Heart right ventricle (tissue), 16 donors: ENCODE results near the gene RIN2. TPM values are rescaled to one million over a fixed set of nuclear protein-coding genes. Genes with fewer than 3 reads are reported as not detected.

Experiments used
- ATAC-seq, 8 donors: fragments of 200-7000 bp; cut with Tn5 transposase; one replicate each; pipeline ENCODE4 v1.9.1; 2020; ENCODE audit warnings: mild to moderate bottlenecking in 8 of 8, moderate library complexity in 8 of 8, moderate number of reproducible peaks in 1 of 8
- DNase-seq, 2 donors: peaks; one replicate each; pipeline ENCODE4 v3.0.0-alpha.2; 2020
- H3K27ac ChIP-seq, 10 donors: fragments of 200-600 bp; sonication (generic) in 2 of 10; one replicate each; pipeline versions ENCODE4 v1.5.0 to v1.8.0; 2020 to 2022; ENCODE audit warnings: mild to moderate bottlenecking in 3 of 10
- H3K27me3 ChIP-seq, 7 donors: fragments of 200-600 bp; one replicate each; pipeline ENCODE4 v1.8.0; 2021 to 2022; ENCODE audit warnings: mild to moderate bottlenecking in 2 of 7
- H3K36me3 ChIP-seq, 9 donors: fragments of 200-600 bp; sonication (generic) in 1 of 9; one replicate each; pipeline versions ENCODE4 v1.5.0 to v1.8.0; 2020 to 2022; ENCODE audit warnings: mild to moderate bottlenecking in 2 of 9
- H3K4me1 ChIP-seq, 9 donors: fragments of 200-600 bp; sonication (generic) in 1 of 9; one replicate each; pipeline versions ENCODE4 v1.5.0 to v1.8.0; 2020 to 2022; ENCODE audit warnings: mild to moderate bottlenecking in 4 of 9
- H3K4me3 ChIP-seq, 10 donors: fragments of 200-600 bp; sonication (generic) in 2 of 10; one replicate each; pipeline versions ENCODE4 v1.5.0 to v1.8.0; 2020 to 2022; ENCODE audit warnings: mild to moderate bottlenecking in 7 of 10, moderate library complexity in 2 of 10
- H3K9me3 ChIP-seq, 11 donors: fragments of 200-600 bp in 10 of 11; sonication (generic) in 2 of 11; one replicate each; pipeline versions ENCODE4 v1.5.0 to v1.8.0; 2013 to 2022; ENCODE audit warnings: mild to moderate bottlenecking in 2 of 11, control low read depth in 1 of 11, moderate library complexity in 1 of 11
- WGBS, 2 donors: extraction: QIAGEN DNeasy Blood & Tissue Kit; methylation state at CpG; one replicate each; pipeline ENCODE4 v1.1.7; 2013; ENCODE audit warnings: inconsistent platforms in 1 of 2; 5-methylcytosine and 5-hydroxymethylcytosine counted together
- intact Hi-C, 10 donors: fragments of 100-400 bp; cut with DNase I; formaldehyde crosslinking; loops; one replicate each; pipeline versions ENCODE4 v1.11.1 to v1.14.2; 2022
- polyA plus RNA-seq, 2 donors: library from polyadenylated mRNA; stranded (reverse); fragments of 200-250 nt; gene quantifications; one replicate each; pipeline ENCODE4 v1.2.3, GENCODE V29; 2013
- total RNA-seq, 10 donors: library from RNA; stranded (reverse); fragmentation: NEBNext Ultra II Directional in 3 of 10; extraction: Animal tissue kit (Norgen Biotek cat#: 25700) in 3 of 10; gene quantifications; one replicate each; pipeline versions ENCODE4 v1.2.1 to v1.2.4, GENCODE V29; 2021 to 2023
- TF ChIP-seq, protein P1 (sequence below), 9 donors: fragments of 200-600 bp; sonication (generic) in 2 of 9; IDR thresholded peaks; one replicate each; pipeline versions ENCODE4 v1.5.0 to v1.8.0; 2021 to 2022; ENCODE audit warnings: antibody characterized with exemption in 9 of 9, mild to moderate bottlenecking in 5 of 9, moderate library complexity in 1 of 9
- donor health status: Arrhythmogenic right ventricular cardiomyopathy.
- donor health status: ischemic (EF 13 %, LVEDD 7.1; RV severe dilation, severe dysfunction).
- donor health status: healthy with polysubstance abuse.
- donor health status: DM: no; HTN: yes; CAD: no.
- donor health status: DM: no; HTN: no; CAD: no.
- donor health status: ischemic (EF 25% LVEDD 6.9; RV normal size, moderate dysfunction).
- donor health status: ischemic (EF 25% LVEDD 5.7; RV mildly dilated, moderate dysfunction).
- donor health status: healthy.
- donor health status: DM: yes; HTN: yes; CAD: no.
- donor health status: Ischemic cardiomyopathy.
- donor health status: ischemic (EF 35%, LVEDD 5.7; RV mildly dilated, moderate dysfunction).
- donor health status: nonischemic (EF 11% LVEDD 7.7; RV severe dilation, severe dysfunction).
- donor health status: DM: yes; HTN: yes; CAD: no.
- donor health status: PGD.
- donor health status: ischemic (EF 29% LVEDD 5.4; RV normal size, mild dysfunction).
- donor health status: nonischemic (EF 23%, LVEDD 6.1; RV moderate dilation, normal function).

Gene RIN2
- total and polyA plus RNA-seq, 12 donors, result 9.0 to 66.2 (median 60.5) TPM

DNA sequence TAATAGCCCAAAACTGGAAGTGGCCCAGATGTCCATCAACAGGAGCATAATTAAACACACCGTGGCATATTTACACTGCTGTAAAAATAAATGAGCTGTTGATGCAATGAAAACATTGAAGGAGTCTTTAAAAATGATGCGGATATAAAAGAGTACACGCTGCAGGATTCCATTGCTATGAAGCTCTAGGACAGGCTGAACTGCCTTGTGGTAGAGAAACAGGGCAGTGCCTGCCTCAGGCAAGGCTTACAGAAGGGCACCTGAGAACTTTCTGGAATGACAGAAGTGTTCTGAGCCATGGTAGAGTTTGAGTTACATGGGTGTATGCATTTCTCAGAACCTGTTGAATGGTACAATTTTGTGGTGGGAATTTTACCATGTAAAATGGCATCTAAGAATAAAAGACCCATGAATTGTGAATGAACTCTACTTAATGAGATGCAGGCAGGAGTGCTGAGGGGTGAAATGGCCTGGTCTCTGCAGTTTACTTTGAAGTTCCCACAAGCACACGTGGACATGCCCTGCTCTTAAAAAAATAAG lies 45.3 kb upstream of the RIN2 start:
- no peak for ATAC-seq
- no peaks in the 10 kb centered on the region for H3K27me3 ChIP-seq
- H3K36me3 ChIP-seq, result no peaks in the 10 kb centered on the region
- H3K27ac ChIP-seq, result no peak overlapping the region
- intact Hi-C loops, result no loop called here
- H3K9me3 ChIP-seq, result peaks cover 0 to 13% (median 0%) of the 10 kb centered on the region in 11 donors
- peaks cover 0 to 7% (median 0%) of the 10 kb centered on the region in 9 donors for H3K4me1 ChIP-seq
- TF ChIP-seq, protein P1, sequence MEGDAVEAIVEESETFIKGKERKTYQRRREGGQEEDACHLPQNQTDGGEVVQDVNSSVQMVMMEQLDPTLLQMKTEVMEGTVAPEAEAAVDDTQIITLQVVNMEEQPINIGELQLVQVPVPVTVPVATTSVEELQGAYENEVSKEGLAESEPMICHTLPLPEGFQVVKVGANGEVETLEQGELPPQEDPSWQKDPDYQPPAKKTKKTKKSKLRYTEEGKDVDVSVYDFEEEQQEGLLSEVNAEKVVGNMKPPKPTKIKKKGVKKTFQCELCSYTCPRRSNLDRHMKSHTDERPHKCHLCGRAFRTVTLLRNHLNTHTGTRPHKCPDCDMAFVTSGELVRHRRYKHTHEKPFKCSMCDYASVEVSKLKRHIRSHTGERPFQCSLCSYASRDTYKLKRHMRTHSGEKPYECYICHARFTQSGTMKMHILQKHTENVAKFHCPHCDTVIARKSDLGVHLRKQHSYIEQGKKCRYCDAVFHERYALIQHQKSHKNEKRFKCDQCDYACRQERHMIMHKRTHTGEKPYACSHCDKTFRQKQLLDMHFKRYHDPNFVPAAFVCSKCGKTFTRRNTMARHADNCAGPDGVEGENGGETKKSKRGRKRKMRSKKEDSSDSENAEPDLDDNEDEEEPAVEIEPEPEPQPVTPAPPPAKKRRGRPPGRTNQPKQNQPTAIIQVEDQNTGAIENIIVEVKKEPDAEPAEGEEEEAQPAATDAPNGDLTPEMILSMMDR (IDR thresholded peaks at IDR 0.05), result no peak
- DNase-seq, result no peak
- 73 to 74% methylated on average over 4 of the region's 4 CpGs for WGBS, 2 donors
- no peak overlapping the region for H3K4me3 ChIP-seq

DNA sequence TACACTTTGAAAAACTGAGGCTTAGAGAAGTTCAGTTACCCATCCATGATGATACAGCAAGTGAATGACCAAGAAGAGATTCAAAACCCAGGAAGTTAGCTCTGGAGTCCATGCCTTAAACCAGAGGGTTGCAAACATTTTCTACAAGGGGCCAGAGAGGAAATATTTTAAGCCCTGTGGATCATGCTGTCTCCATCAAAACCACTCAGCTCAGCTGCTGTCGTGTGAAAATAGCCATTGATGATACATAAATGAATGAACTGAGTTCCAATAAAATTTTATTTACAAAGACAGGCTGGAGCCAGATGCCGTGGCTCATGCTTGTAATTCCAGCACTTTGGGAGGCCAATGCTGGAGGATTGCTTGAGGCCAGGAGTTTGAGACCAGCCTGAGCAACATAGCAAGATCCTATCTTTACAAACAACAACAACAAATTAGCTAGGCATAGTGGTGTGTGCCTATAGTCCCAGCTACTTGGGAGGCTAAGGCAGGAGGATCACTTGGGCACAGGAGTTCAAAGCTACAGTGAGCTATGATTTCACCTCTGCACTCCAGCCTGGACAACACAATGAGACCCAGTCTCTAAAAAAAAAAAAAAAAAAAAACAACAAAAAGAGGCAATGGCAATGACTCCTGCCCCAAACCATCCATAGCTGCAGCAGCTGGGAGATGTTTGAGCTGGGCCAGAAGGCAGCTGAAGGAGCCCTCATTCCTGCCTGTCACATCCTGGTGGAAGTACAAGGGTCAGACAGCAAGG lies 44.1 kb upstream of the RIN2 start:
- Histone ChIP-seq H3K9me3 (peaks cover 0 to 13% (median 0%) of the 10 kb centered on the region in 11 donors), H3K4me3 (no peak overlapping the region), H3K27me3 (no peaks in the 10 kb centered on the region), H3K36me3 (no peaks in the 10 kb centered on the region), H3K4me1 (peaks cover 0 to 7% (median 0%) of the 10 kb centered on the region in 9 donors), H3K27ac (no peak overlapping the region)
- no peak for ATAC-seq
- 84 to 94% methylated on average over 2 of the region's 2 CpGs for WGBS, 2 donors
- intact Hi-C loops, result no loop called here
- TF ChIP-seq, protein P1 (IDR thresholded peaks at IDR 0.05), result no peak
- no peak for DNase-seq

DNA sequence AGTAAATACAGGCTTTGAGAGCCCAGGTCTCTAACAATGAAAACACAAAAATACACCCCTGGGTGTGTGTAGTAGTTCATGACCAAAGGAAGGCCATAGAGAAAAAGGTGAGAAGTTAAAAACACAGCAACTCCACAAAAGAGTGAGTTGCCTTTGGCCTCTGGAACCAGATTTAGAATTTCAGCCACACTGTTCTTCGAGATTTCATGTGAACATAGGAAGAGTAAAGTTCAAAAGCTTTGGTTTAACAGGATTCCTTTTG lies 43.5 kb upstream of the RIN2 start:
- TF ChIP-seq, protein P1 (IDR thresholded peaks at IDR 0.05), result no peak
- ATAC-seq (no peak), DNase-seq (no peak)
- Histone ChIP-seq H3K36me3 (no peaks in the 10 kb centered on the region), H3K4me1 (peaks cover 0 to 7% (median 0%) of the 10 kb centered on the region in 9 donors), H3K4me3 (no peak overlapping the region), H3K27ac (no peak overlapping the region), H3K27me3 (no peaks in the 10 kb centered on the region), H3K9me3 (peaks cover 0 to 13% (median 0%) of the 10 kb centered on the region in 11 donors)
- WGBS, 2 donors, result 88 to 93% methylated on average over 1 of the region's 1 CpG
- intact Hi-C loops, result no loop called here

DNA sequence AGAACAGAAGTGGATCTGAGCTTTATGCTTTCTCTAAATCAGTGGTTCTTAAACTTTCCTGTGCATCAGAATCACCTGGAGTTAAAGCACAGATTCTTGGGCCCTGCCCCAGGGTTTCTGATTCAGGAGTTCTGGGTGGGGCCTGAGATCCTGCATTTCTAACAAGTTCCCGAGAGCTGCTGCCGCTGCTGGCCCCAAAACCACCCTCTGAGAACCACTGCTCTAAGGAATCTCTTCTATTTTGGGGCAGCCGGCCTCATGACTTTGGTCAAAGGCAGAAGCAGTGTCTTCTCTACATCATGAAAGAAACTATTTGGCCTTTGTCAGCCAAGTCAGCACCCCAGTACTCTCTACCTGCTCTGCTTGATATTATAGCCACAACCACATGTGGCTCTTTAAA lies 42.1 kb upstream of the RIN2 start:
- intact Hi-C loops, result no loop called here
- H3K4me3 ChIP-seq, result no peak overlapping the region
- no peak for ATAC-seq
- H3K9me3 ChIP-seq, result peaks cover 0 to 13% (median 0%) of the 10 kb centered on the region in 11 donors
- DNase-seq, result no peak
- H3K4me1 ChIP-seq, result no peaks in the 10 kb centered on the region
- no peak overlapping the region for H3K27ac ChIP-seq
- 97% methylated on average over 3 of the region's 3 CpGs for WGBS, 2 donors
- TF ChIP-seq, protein P1 (IDR thresholded peaks at IDR 0.05), result no peak
- no peaks in the 10 kb centered on the region for H3K27me3 ChIP-seq
- no peaks in the 10 kb centered on the region for H3K36me3 ChIP-seq
